ENCODE data around the gene ADD1.

The ADD1 gene

DNA sequence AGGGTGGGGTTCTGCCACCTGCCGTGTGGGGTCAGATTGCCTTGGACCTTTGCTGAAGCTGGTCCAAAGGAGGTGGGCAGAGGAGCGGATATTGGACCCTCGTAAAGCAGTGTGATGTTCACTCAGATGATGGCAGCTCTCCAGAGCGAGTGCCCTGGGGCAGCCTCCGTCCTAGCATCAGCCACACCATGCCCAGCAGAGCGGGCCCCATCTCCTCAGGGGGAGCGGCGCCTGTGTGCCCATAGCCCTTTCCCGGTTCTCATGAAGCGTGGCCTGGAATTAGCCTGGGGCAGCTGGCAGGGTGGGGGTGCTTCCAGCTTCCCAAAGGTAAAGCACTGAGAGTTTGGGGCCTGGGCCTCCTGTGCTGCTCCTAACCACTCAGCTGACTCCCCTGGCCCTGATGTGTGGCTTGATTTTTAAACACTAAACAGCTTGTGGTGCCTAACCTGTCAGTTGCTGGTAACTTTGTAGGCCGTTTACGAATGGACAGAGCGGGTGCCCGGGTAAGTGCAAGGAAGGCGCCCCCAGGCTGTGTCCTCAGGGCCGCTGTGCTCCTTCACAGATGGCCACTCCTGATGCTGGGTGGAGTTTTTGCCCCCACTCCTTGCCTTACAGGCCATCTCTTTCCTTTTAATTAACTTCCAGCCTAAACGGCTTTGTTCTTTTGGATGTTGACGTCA lies 83.5 kb downstream of the ADD1 start:
- CTCF ChIA-PET = no interaction called here

DNA sequence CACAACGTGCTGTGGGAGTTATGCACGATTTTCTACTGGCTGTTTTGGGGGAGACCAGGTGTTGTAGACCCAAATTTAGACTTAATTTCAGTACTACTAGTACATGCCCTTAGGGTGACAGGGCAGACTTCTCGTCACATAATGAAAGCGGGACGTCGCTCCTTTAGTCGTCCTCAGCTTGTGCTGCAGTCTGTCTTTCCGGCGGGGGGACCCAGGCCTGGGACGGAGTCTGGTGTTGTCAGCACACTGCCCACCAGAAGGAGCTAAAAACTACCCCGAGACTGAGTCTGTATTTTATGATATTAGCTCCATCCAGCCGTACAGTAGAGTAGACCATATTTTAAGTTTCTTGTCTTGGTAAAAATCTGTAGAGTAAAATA lies 84.0 kb downstream of the ADD1 start:
- TF ChIP-seq, protein P1, sequence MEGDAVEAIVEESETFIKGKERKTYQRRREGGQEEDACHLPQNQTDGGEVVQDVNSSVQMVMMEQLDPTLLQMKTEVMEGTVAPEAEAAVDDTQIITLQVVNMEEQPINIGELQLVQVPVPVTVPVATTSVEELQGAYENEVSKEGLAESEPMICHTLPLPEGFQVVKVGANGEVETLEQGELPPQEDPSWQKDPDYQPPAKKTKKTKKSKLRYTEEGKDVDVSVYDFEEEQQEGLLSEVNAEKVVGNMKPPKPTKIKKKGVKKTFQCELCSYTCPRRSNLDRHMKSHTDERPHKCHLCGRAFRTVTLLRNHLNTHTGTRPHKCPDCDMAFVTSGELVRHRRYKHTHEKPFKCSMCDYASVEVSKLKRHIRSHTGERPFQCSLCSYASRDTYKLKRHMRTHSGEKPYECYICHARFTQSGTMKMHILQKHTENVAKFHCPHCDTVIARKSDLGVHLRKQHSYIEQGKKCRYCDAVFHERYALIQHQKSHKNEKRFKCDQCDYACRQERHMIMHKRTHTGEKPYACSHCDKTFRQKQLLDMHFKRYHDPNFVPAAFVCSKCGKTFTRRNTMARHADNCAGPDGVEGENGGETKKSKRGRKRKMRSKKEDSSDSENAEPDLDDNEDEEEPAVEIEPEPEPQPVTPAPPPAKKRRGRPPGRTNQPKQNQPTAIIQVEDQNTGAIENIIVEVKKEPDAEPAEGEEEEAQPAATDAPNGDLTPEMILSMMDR (IDR thresholded peaks at IDR 0.05; ENCODE audit: control extremely low read depth, extremely low read depth, low read depth, missing control alignments) = no peak
- DNase-seq (ENCODE audit: extremely low spot score) = no peak
- CTCF ChIA-PET = interaction anchor here (1.2 kb wide), 1 partner anchor 164 kb away, joined by 4 read pairs; no protein-coding TSS in a partner anchor
- POLR2A ChIA-PET = no interaction called here

More for the DNA sequence above, 83.5 kb downstream of the ADD1 start:
- POLR2A ChIA-PET = no interaction called here
- TF ChIP-seq, protein P1 (IDR thresholded peaks at IDR 0.05; ENCODE audit: control extremely low read depth, extremely low read depth, low read depth, missing control alignments) = no peak
- no peak for DNase-seq (ENCODE audit: extremely low spot score)

DNA sequence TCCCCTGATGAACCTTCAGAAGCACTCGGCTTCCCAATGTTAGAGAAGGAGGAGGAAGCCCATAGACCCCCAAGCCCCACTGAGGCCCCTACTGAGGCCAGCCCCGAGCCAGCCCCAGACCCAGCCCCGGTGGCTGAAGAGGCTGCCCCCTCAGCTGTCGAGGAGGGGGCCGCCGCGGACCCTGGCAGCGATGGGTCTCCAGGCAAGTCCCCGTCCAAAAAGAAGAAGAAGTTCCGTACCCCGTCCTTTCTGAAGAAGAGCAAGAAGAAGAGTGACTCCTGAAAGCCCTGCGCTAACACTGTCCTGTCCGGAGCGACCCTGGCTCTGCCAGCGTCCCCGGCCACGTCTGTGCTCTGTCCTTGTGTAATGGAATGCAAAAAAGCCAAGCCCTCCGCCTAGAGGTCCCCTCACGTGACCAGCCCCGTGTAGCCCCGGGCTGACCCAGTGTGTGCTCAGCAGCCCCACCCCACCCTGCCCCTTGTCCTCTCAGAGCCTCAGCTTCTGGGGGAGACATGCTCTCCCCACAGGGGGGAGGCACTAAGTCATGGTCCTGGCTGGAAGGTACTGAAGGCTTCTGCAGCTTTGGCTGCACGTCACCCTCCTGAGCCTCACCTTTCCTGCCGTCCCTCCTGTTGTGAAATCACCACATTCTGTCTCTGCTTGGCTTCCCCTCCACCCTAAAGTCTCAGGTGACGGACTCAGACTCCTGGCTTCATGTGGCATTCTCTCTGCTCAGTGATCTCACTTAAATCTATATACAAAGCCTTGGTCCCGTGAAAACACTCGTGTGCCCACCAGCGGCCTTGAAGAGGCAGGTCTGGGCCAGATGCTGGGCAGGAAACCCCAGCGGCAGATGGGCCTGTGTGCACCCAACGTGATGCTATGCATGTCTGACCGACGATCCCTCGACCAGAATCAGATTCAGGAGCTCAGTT lies 84.9 kb downstream of the ADD1 start:
- POLR2A ChIA-PET = interaction anchor here (0.5 kb wide), 1 partner anchor 109 kb away, joined by 3 read pairs; no protein-coding TSS in a partner anchor
- DNase-seq (ENCODE audit: extremely low spot score) = no peak
- TF ChIP-seq, protein P1 (IDR thresholded peaks at IDR 0.05; ENCODE audit: control extremely low read depth, extremely low read depth, low read depth, missing control alignments) = no peak
- CTCF ChIA-PET = interaction anchor here (1.2 kb wide), 1 partner anchor 165 kb away, joined by 4 read pairs; no protein-coding TSS in a partner anchor

DNA sequence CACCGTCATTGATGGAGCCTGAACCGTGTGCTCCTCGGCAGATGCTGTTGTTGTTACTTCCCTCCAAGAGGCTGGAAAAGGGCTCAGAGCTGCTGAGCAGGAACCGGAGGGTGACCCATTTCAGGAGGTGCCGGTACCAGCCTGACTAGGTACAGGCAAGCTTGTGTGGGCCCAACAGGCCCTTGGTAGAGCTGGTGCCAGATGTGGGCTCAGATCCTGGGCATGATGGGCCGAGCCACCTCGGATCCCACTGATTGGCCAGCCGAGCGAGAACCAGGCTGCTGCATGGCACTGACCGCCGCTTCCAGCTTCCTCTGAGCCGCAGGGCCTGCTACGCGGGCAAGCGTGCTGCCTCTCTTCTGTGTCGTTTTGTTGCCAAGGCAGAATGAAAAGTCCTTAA lies 85.8 kb downstream of the ADD1 start:
- no peak for DNase-seq (ENCODE audit: extremely low spot score)
- TF ChIP-seq, protein P1 (IDR thresholded peaks at IDR 0.05; ENCODE audit: control extremely low read depth, extremely low read depth, low read depth, missing control alignments) = no peak
- POLR2A ChIA-PET = interaction anchor here (0.5 kb wide), 1 partner anchor 108 kb away, joined by 3 read pairs; no protein-coding TSS in a partner anchor
- CTCF ChIA-PET = no interaction called here

DNA sequence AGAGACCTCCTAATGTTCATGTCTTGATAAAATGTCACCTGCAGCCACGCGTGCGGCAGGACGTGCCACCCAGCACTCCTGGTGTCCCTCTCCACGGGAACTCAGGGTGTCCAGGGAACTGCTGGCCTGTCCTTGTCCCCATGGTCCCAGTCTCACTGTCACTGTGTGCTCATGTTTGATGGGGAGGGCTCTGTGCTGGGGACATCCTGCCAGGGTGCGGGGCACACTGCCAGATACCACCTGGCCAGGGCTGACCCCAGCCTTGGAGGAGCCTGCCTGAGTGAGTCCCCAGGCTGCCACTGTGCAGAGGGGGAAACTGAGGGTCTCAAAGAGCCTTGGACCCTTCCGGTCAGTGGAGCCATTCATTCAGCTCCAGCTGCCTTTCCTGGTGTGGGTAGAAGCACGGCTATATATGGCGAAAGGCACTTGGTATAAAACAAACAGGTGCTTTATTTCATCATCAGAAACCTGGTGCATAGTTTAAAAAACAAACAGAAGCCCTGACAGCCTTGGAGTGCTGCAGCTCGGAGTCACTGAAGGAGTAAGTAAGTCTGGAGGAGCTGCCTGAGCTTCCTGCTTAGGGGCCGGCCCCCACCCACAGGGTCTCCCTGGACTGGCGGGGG lies 86.6 kb downstream of the ADD1 start:
- TF ChIP-seq, protein P1 (IDR thresholded peaks at IDR 0.05; ENCODE audit: control extremely low read depth, extremely low read depth, low read depth, missing control alignments) = no peak
- ChIA-PET CTCF (no interaction called here), POLR2A (no interaction called here)
- no peak for DNase-seq (ENCODE audit: extremely low spot score)

Measured in GM10248 (cell line).